ENCODE results near the gene COX5B. TPM values are rescaled to one million over a fixed set of nuclear protein-coding genes. Genes with fewer than 3 reads are reported as not detected.
"Not testable (repeated sequence)": the region's sequence is repeated elsewhere in the genome, so short reads cannot be mapped to it uniquely, and the experiment has no call there.

The COX5B gene
- polyA plus RNA-seq, 1 donor, result 214 TPM

GRCh38 chr2:97671526-97671925 is 25.7 kb downstream of the COX5B start:
- H3K27ac ChIP-seq (ENCODE audit: low read length), result no peak overlapping the region
- no peaks in the 10 kb centered on the region for H3K4me1 ChIP-seq (ENCODE audit: control insufficient read depth, insufficient read depth, low read length)
- no CpG with 5 or more reads among the region's 7 CpGs for WGBS (ENCODE audit: insufficient coverage, low lambda C conversion rate)
- no peaks in the 10 kb centered on the region for H3K9me3 ChIP-seq (ENCODE audit: control insufficient read depth, low read depth, low read length)
- no peak overlapping the region for H3K4me3 ChIP-seq (ENCODE audit: low read length)
- no peak for DNase-seq
- H3K36me3 ChIP-seq (ENCODE audit: control insufficient read depth, insufficient read depth, low read length), result no peaks in the 10 kb centered on the region
- no peaks in the 10 kb centered on the region for H3K27me3 ChIP-seq (ENCODE audit: control insufficient read depth, insufficient read depth, low read length)

GRCh38 chr2:97672606-97673140 is 26.8 kb downstream of the COX5B start:
- H3K4me3 ChIP-seq (ENCODE audit: low read length); H3K4me1 ChIP-seq (ENCODE audit: control insufficient read depth, insufficient read depth, low read length); H3K9me3 ChIP-seq (ENCODE audit: control insufficient read depth, low read depth, low read length); H3K27me3 ChIP-seq (ENCODE audit: control insufficient read depth, insufficient read depth, low read length); H3K27ac ChIP-seq (ENCODE audit: low read length); H3K36me3 ChIP-seq (ENCODE audit: control insufficient read depth, insufficient read depth, low read length); DNase-seq: not testable (repeated sequence)
- WGBS (ENCODE audit: insufficient coverage, low lambda C conversion rate), result no CpG with 5 or more reads among the region's 6 CpGs

- no peaks in the 10 kb centered on the region for H3K4me1 ChIP-seq (ENCODE audit: control insufficient read depth, insufficient read depth, low read length)
- H3K27me3 ChIP-seq (ENCODE audit: control insufficient read depth, insufficient read depth, low read length), result no peaks in the 10 kb centered on the region
- no peak overlapping the region for H3K4me3 ChIP-seq (ENCODE audit: low read length)
- no peaks in the 10 kb centered on the region for H3K36me3 ChIP-seq (ENCODE audit: control insufficient read depth, insufficient read depth, low read length)
- no CpG with 5 or more reads among the region's 9 CpGs for WGBS (ENCODE audit: insufficient coverage, low lambda C conversion rate)
- no peak for DNase-seq
- no peaks in the 10 kb centered on the region for H3K9me3 ChIP-seq (ENCODE audit: control insufficient read depth, low read depth, low read length)
- peak overlapping the region; percentile 14 for H3K27ac ChIP-seq (ENCODE audit: low read length)
Observed at GRCh38 chr2:97673182-97673914, 27.5 kb downstream of the COX5B start.

GRCh38 chr2:97673915-97674283 is 28.0 kb downstream of the COX5B start:
- no peaks in the 10 kb centered on the region for H3K4me1 ChIP-seq (ENCODE audit: control insufficient read depth, insufficient read depth, low read length)
- H3K27me3 ChIP-seq (ENCODE audit: control insufficient read depth, insufficient read depth, low read length), result no peaks in the 10 kb centered on the region
- peak in 1 of 2 donors; percentile 40 for DNase-seq
- no CpG with 5 or more reads among the region's 8 CpGs for WGBS (ENCODE audit: insufficient coverage, low lambda C conversion rate)
- H3K4me3 ChIP-seq (ENCODE audit: low read length), result no peak overlapping the region
- no peaks in the 10 kb centered on the region for H3K9me3 ChIP-seq (ENCODE audit: control insufficient read depth, low read depth, low read length)
- H3K36me3 ChIP-seq (ENCODE audit: control insufficient read depth, insufficient read depth, low read length), result no peaks in the 10 kb centered on the region
- H3K27ac ChIP-seq (ENCODE audit: low read length), result peak overlapping the region; percentile 14

GRCh38 chr2:97675430-97676113 is 29.7 kb downstream of the COX5B start:
- DNase-seq, result no peak
- Histone ChIP-seq H3K4me1 (ENCODE audit: control insufficient read depth, insufficient read depth, low read length) (no peaks in the 10 kb centered on the region), H3K9me3 (ENCODE audit: control insufficient read depth, low read depth, low read length) (no peaks in the 10 kb centered on the region), H3K4me3 (ENCODE audit: low read length) (no peak overlapping the region), H3K27me3 (ENCODE audit: control insufficient read depth, insufficient read depth, low read length) (no peaks in the 10 kb centered on the region), H3K36me3 (ENCODE audit: control insufficient read depth, insufficient read depth, low read length) (no peaks in the 10 kb centered on the region), H3K27ac (ENCODE audit: low read length) (no peak overlapping the region)
- 80% methylated on average over 2 of the region's 5 CpGs for WGBS (ENCODE audit: insufficient coverage, low lambda C conversion rate)

- DNase-seq, result no peak
- no peaks in the 10 kb centered on the region for H3K27me3 ChIP-seq (ENCODE audit: control insufficient read depth, insufficient read depth, low read length)
- H3K9me3 ChIP-seq (ENCODE audit: control insufficient read depth, low read depth, low read length), result no peaks in the 10 kb centered on the region
- H3K27ac ChIP-seq (ENCODE audit: low read length), result no peak overlapping the region
- no peaks in the 10 kb centered on the region for H3K36me3 ChIP-seq (ENCODE audit: control insufficient read depth, insufficient read depth, low read length)
- no peak overlapping the region for H3K4me3 ChIP-seq (ENCODE audit: low read length)
- H3K4me1 ChIP-seq (ENCODE audit: control insufficient read depth, insufficient read depth, low read length), result no peaks in the 10 kb centered on the region
- WGBS (ENCODE audit: insufficient coverage, low lambda C conversion rate), result no CpG with 5 or more reads among the region's 1 CpG
Observed at GRCh38 chr2:97676620-97677019, 30.8 kb downstream of the COX5B start.

GRCh38 chr2:97677480-97677879 is 31.6 kb downstream of the COX5B start:
- no peak overlapping the region for H3K4me3 ChIP-seq (ENCODE audit: low read length)

GRCh38 chr2:97678298-97678697 is 32.4 kb downstream of the COX5B start:
- H3K4me1 ChIP-seq (ENCODE audit: control insufficient read depth, insufficient read depth, low read length), result no peaks in the 10 kb centered on the region
- no peaks in the 10 kb centered on the region for H3K9me3 ChIP-seq (ENCODE audit: control insufficient read depth, low read depth, low read length)
- no peaks in the 10 kb centered on the region for H3K36me3 ChIP-seq (ENCODE audit: control insufficient read depth, insufficient read depth, low read length)
- no peak for DNase-seq
- H3K27me3 ChIP-seq (ENCODE audit: control insufficient read depth, insufficient read depth, low read length), result no peaks in the 10 kb centered on the region
- no peak overlapping the region for H3K4me3 ChIP-seq (ENCODE audit: low read length)
- H3K27ac ChIP-seq (ENCODE audit: low read length), result no peak overlapping the region
- no CpG with 5 or more reads among the region's 1 CpG for WGBS (ENCODE audit: insufficient coverage, low lambda C conversion rate)

More at GRCh38 chr2:97677480-97677879, 31.6 kb downstream of the COX5B start:
- no peaks in the 10 kb centered on the region for H3K36me3 ChIP-seq (ENCODE audit: control insufficient read depth, insufficient read depth, low read length)
- H3K4me1 ChIP-seq (ENCODE audit: control insufficient read depth, insufficient read depth, low read length), result no peaks in the 10 kb centered on the region
- WGBS (ENCODE audit: insufficient coverage, low lambda C conversion rate), result 100% methylated on average over 2 of the region's 2 CpGs
- H3K27me3 ChIP-seq (ENCODE audit: control insufficient read depth, insufficient read depth, low read length), result no peaks in the 10 kb centered on the region
- no peaks in the 10 kb centered on the region for H3K9me3 ChIP-seq (ENCODE audit: control insufficient read depth, low read depth, low read length)
- no peak overlapping the region for H3K27ac ChIP-seq (ENCODE audit: low read length)
- DNase-seq, result no peak

- H3K27ac ChIP-seq (ENCODE audit: low read length); H3K4me3 ChIP-seq (ENCODE audit: low read length); H3K36me3 ChIP-seq (ENCODE audit: control insufficient read depth, insufficient read depth, low read length); H3K4me1 ChIP-seq (ENCODE audit: control insufficient read depth, insufficient read depth, low read length); DNase-seq; H3K27me3 ChIP-seq (ENCODE audit: control insufficient read depth, insufficient read depth, low read length); H3K9me3 ChIP-seq (ENCODE audit: control insufficient read depth, low read depth, low read length): not testable (repeated sequence)
- WGBS (ENCODE audit: insufficient coverage, low lambda C conversion rate), result no CpG with 5 or more reads among the region's 3 CpGs
Observed at GRCh38 chr2:97687235-97687634, 41.4 kb downstream of the COX5B start.

- no peak for DNase-seq
- WGBS (ENCODE audit: insufficient coverage, low lambda C conversion rate), result 100% methylated on average over 2 of the region's 11 CpGs
- Histone ChIP-seq H3K4me1 (ENCODE audit: control insufficient read depth, insufficient read depth, low read length) (no peaks in the 10 kb centered on the region), H3K36me3 (ENCODE audit: control insufficient read depth, insufficient read depth, low read length) (no peaks in the 10 kb centered on the region), H3K4me3 (ENCODE audit: low read length) (no peak overlapping the region), H3K9me3 (ENCODE audit: control insufficient read depth, low read depth, low read length) (no peaks in the 10 kb centered on the region), H3K27me3 (ENCODE audit: control insufficient read depth, insufficient read depth, low read length) (no peaks in the 10 kb centered on the region), H3K27ac (ENCODE audit: low read length) (no peak overlapping the region)
Observed at GRCh38 chr2:97688062-97688827, 42.4 kb downstream of the COX5B start.

Data from large intestine (tissue), 3 donors.